HCT116 (cell line): ENCODE measurements around the gene PRKCH. TPM values are rescaled to one million over a fixed set of nuclear protein-coding genes. Genes with fewer than 3 reads are reported as not detected.
A peak's percentile ranks its signal among the peaks of the same experiment; 100 is the strongest.

Source experiments
- ATAC-seq: fragments of 200-7000 bp; cut with Tn5 transposase; 2 replicates; pipeline ENCODE4 v1.9.1; 2020; ENCODE audit warnings: mild to moderate bottlenecking, moderate library complexity
- BruUV-seq: library from RNA; stranded (reverse); fragments of 400-500 nt; replicated peaks from 2 replicates; lab custom pipeline; 2021; lab: Mats Ljungman, UMichigan
- CTCF ChIA-PET: fragments of 300-600 bp; sonication (Branson Sonifier 250); formaldehyde crosslinking; loops from one replicate; lab custom pipeline; 2021; ENCODE audit warnings: antibody characterized with exemption; lab: Charles Lee
- POLR2A ChIA-PET: fragments of 300-600, 350-600 bp; sonication (Branson Sonifier 250); formaldehyde crosslinking; loops from one replicate; lab custom pipeline; 2021; ENCODE audit warnings: antibody characterized with exemption; lab: Charles Lee
- RAD21 ChIA-PET, 2 experiments: fragments of 300-600 bp; sonication (Branson Sonifier 250); formaldehyde crosslinking; loops; one replicate each; lab custom pipeline; 2023; ENCODE audit warnings: low total read pairs in 2 of 2; ENCODE audit not compliant: uncharacterized antibody in 2 of 2, unreplicated experiment in 2 of 2, low non-redundant PET in 1 of 2; lab: Charles Lee
- DNase-seq: peaks from one replicate; pipeline ENCODE4 v3.0.0-alpha.2; 2010; ENCODE audit warnings: low read depth, low spot score
- H2AFZ ChIP-seq: fragments of 200-600 bp; shearing (Covaris generic), sonication (generic); 2 replicates; pipeline ENCODE4 v1.6.1; 2017; ENCODE audit warnings: low read depth, mixed run types, mixed read lengths, antibody characterized with exemption, low read length; ENCODE audit not compliant: poor library complexity, severe bottlenecking
- H3K27ac ChIP-seq: 2 replicates; pipeline ENCODE4 v1.5.1; 2012; ENCODE audit warnings: low read depth, low read length
- H3K27me3 ChIP-seq: fragments of 200-600 bp; sonication (generic); 2 replicates; pipeline ENCODE4 v1.6.1; 2016; ENCODE audit warnings: mixed run types, low read length, mixed read lengths; ENCODE audit not compliant: insufficient read depth
- H3K36me3 ChIP-seq, 2 experiments: fragments of 200-500 bp in 1 of 2; fragments of 200-600 bp in 1 of 2; sonication (Bioruptor generic) in 1 of 2; sonication (generic) in 1 of 2; 2 replicates each; pipeline versions ENCODE4 v1.5.1 to v1.6.1; 2014 to 2016; ENCODE audit warnings: low read length in 2 of 2, inconsistent platforms in 1 of 2, mixed read lengths in 1 of 2, mixed run types in 1 of 2; ENCODE audit not compliant: insufficient read depth in 2 of 2, control insufficient read depth in 1 of 2
- H3K4me1 ChIP-seq, 2 experiments: fragments of 200-600 bp in 1 of 2; sonication (generic) in 1 of 2; 2 replicates each; pipeline versions ENCODE4 v1.5.1 to v1.6.1; 2012 to 2017; ENCODE audit warnings: low read length in 2 of 2, inconsistent platforms in 1 of 2, mild to moderate bottlenecking in 1 of 2, mixed read lengths in 1 of 2, mixed run types in 1 of 2, moderate library complexity in 1 of 2; ENCODE audit not compliant: insufficient read depth in 2 of 2, control insufficient read depth in 1 of 2
- H3K4me2 ChIP-seq: fragments of 200-600 bp; sonication (generic); 2 replicates; pipeline ENCODE4 v1.6.1; 2017; ENCODE audit warnings: mixed run types, low read length, mixed read lengths
- H3K4me3 ChIP-seq, 2 experiments: fragments of 200-600 bp in 1 of 2; sonication (generic) in 1 of 2; replicated peaks in 1 of 2; 2 replicates each; pipeline ENCODE4 v1.5.1; 2011 to 2016; ENCODE audit warnings: low read length in 2 of 2, control low read depth in 1 of 2, low read depth in 1 of 2, mild to moderate bottlenecking in 1 of 2, mixed read lengths in 1 of 2, mixed run types in 1 of 2
- H3K79me2 ChIP-seq: fragments of 200-600 bp; sonication (generic); 2 replicates; pipeline ENCODE4 v1.6.1; 2017; ENCODE audit warnings: mild to moderate bottlenecking, mixed run types, low read length, moderate library complexity, mixed read lengths; ENCODE audit not compliant: insufficient read depth
- H3K9ac ChIP-seq: fragments of 200-600 bp; sonication (generic); 2 replicates; pipeline ENCODE4 v1.6.1; 2016; ENCODE audit warnings: low read length, mixed read lengths
- H3K9me2 ChIP-seq: fragments of 200-600 bp; sonication (generic), shearing (Covaris generic); 2 replicates; pipeline ENCODE4 v1.6.1; 2017; ENCODE audit warnings: mixed run types, mild to moderate bottlenecking, moderate library complexity; ENCODE audit not compliant: insufficient read depth
- H3K9me3 ChIP-seq, 2 experiments: fragments of 200-500 bp in 1 of 2; fragments of 200-600 bp in 1 of 2; sonication (Bioruptor generic) in 1 of 2; sonication (generic) in 1 of 2; 2 replicates each; pipeline ENCODE4 v1.6.1; 2014 to 2017; ENCODE audit warnings: low read length in 2 of 2, mixed read lengths in 2 of 2, inconsistent platforms in 1 of 2, low read depth in 1 of 2, mild to moderate bottlenecking in 1 of 2, mixed run types in 1 of 2, moderate library complexity in 1 of 2; ENCODE audit not compliant: control insufficient read depth in 1 of 2, insufficient read depth in 1 of 2
- H4K20me1 ChIP-seq: fragments of 200-600 bp; sonication (generic), shearing (Covaris generic); 2 replicates; pipeline ENCODE4 v1.6.1; 2017; ENCODE audit warnings: mixed run types, mild to moderate bottlenecking, moderate library complexity; ENCODE audit not compliant: insufficient read depth
- CBX3 ChIP-seq: IDR thresholded peaks from 2 replicates; pipeline ENCODE4 v1.6.1; 2012; ENCODE audit warnings: low read depth
- EGR1 ChIP-seq: IDR thresholded peaks from 2 replicates; pipeline ENCODE4 v1.6.1; 2012; ENCODE audit warnings: low read depth
- ELF1 ChIP-seq: IDR thresholded peaks from 2 replicates; pipeline ENCODE4 v1.6.1; 2012; ENCODE audit warnings: low read depth, borderline replicate concordance
- POLR2AphosphoS5 ChIP-seq: IDR thresholded peaks from 2 replicates; pipeline ENCODE4 v1.6.1; 2011; ENCODE audit warnings: mild to moderate bottlenecking, low read depth, low read length, moderate library complexity
- TCF7L2 ChIP-seq: IDR thresholded peaks from 2 replicates; pipeline ENCODE4 v1.7.0; 2011; ENCODE audit warnings: borderline replicate concordance, inconsistent platforms; ENCODE audit not compliant: insufficient read depth, insufficient read length; ENCODE audit errors: extremely low read depth
- YY1 ChIP-seq: IDR thresholded peaks from 2 replicates; pipeline ENCODE4 v1.6.1; 2011; ENCODE audit warnings: low read length, low read depth, moderate library complexity, mild to moderate bottlenecking; ENCODE audit not compliant: insufficient replicate concordance; ENCODE audit errors: extremely low read depth
- ZNF274 ChIP-seq: fragments of 200-500 bp; sonication (Bioruptor generic); IDR thresholded peaks from 2 replicates; pipeline ENCODE4 v1.6.1; 2014; ENCODE audit warnings: mild to moderate bottlenecking, low read depth, low read length, inconsistent platforms
- intact Hi-C: fragments of 100-400 bp; cut with micrococcal nuclease; formaldehyde crosslinking; loops from 2 replicates; pipeline ENCODE4 v1.10.0; 2022
- total RNA-seq: library from RNA; stranded (reverse); gene quantifications from one replicate; pipeline ENCODE4 v1.2.1, GENCODE V29; 2021; ENCODE audit not compliant: unreplicated experiment
- TF ChIP-seq, protein P1 (sequence below): IDR thresholded peaks from 2 replicates; pipeline ENCODE4 v1.6.1; 2012
- TF ChIP-seq, protein P2 (sequence below): IDR thresholded peaks from 2 replicates; pipeline ENCODE4 v1.6.1; 2012
- TF ChIP-seq, protein P3 (sequence below): IDR thresholded peaks from 2 replicates; pipeline ENCODE4 v1.6.1; 2011; ENCODE audit warnings: mild to moderate bottlenecking, low read length, moderate library complexity; ENCODE audit not compliant: insufficient replicate concordance; ENCODE audit errors: extremely low read depth
- TF ChIP-seq, protein P4 (sequence below): IDR thresholded peaks from 2 replicates; pipeline ENCODE4 v1.6.1; 2012; ENCODE audit warnings: low read depth

The PRKCH gene
- total RNA-seq, 1 experiment from 2014 or later, result 16.6 TPM

DNA sequence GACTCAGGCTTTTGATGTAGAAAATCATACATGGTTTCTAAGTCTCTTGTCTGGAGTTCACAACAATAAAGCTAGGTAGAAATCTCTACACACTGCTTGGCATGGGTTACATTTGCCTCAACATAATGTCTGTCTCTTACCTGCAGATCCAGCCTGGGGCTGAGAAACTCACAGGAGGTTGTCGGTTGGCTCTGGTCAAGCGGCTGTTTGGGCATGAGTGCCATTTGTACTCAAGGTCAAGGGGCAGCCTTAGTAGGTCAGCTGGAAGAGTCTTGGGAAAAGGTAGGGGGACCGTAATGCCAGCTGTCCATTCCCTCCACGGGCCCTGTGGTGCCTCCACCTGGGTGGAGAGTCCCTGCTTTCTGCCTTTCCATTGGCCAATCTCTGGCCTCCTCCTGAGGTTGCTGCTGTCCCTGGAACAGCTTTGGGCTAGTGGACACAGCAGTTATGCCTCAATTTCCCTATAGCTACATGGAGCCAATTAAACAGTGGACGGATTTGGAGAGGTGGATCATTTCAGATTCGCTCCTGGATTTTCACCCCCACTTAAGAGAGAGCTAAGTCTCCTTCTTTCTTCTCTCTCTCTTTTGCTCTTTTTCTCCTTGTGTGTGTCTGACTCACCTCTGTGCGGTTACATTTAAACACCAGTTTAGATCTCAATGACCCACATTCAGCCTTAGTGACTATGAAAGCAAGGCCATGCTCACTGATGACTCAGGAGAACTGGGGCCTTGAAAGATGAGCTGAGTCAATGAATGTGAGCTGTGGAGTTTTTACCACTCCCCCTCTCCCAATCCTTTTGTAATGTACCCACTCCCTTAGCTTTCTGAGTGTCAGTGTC, 241.2 kb downstream of the PRKCH start (continued):
- TF ChIP-seq POLR2AphosphoS5 (peak; percentile 60), ZNF274 (no peak), ELF1 (no peak)
- TF ChIP-seq, protein P1, sequence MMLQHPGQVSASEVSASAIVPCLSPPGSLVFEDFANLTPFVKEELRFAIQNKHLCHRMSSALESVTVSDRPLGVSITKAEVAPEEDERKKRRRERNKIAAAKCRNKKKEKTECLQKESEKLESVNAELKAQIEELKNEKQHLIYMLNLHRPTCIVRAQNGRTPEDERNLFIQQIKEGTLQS, result no peak

DNA sequence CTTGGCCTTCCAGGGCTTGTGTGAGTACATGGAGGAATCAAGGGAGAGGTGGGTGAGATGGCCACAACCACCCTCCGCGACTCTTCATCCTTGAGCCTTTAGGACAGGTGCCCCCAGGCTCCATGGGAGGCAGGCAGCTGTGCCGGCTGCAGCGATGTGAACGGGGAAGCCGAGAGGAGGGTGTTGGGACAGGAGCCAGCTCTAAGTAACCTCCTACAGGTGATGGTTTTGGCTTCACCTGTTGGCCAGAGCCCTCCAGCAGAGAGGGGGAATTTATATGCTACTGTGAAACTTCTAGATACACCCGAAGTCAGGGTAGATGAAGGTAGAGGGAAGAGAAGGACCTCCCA, 241.8 kb downstream of the PRKCH start:
- TSS peak; percentile 55 for BruUV-seq
- ChIA-PET POLR2A (interaction anchor here (0.7 to 5.2 kb wide), 21 partner anchors 9 to 274 kb away, joined by 3 to 41 read pairs (median 5); partner anchors contain the start of gene HIF1A), CTCF (interaction anchor here (0.7 to 1.3 kb wide), 4 partner anchors 85 to 274 kb away, joined by 3 to 4 read pairs (median 4); no protein-coding TSS in a partner anchor)

More for the DNA sequence above, 241.8 kb downstream of the PRKCH start:
- Histone ChIP-seq H3K9ac (peak overlapping the region; percentile 63), H3K27ac (peak overlapping the region; percentile 97), H3K9me3 (no peaks in the 10 kb centered on the region), H3K4me3 (peak overlapping the region; percentile 2 to 40; a peak in 3 of 4 replicates), H3K4me2 (peak overlapping the region; percentile 76), H3K36me3 (no peaks in the 10 kb centered on the region), H3K4me1 (peaks cover 95 to 97% of the 10 kb centered on the region in 2 experiments), H3K9me2 (no peaks in the 10 kb centered on the region), H2AFZ (no peak overlapping the region), H3K79me2 (no peaks in the 10 kb centered on the region), H4K20me1 (no peaks in the 10 kb centered on the region), H3K27me3 (no peaks in the 10 kb centered on the region)
- intact Hi-C loops, result loop anchor here (1.0 to 5.0 kb wide), 3 partner anchors 38 to 132 kb away; partner anchors contain the start of gene HIF1A
- no peak for DNase-seq
- TF ChIP-seq, protein P2, sequence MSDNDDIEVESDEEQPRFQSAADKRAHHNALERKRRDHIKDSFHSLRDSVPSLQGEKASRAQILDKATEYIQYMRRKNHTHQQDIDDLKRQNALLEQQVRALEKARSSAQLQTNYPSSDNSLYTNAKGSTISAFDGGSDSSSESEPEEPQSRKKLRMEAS, result no peak
- TF ChIP-seq POLR2AphosphoS5, result no peak
- TF ChIP-seq ELF1, result no peak
- TF ChIP-seq YY1, result no peak
- no peak for TF ChIP-seq CBX3
- TF ChIP-seq, protein P3, sequence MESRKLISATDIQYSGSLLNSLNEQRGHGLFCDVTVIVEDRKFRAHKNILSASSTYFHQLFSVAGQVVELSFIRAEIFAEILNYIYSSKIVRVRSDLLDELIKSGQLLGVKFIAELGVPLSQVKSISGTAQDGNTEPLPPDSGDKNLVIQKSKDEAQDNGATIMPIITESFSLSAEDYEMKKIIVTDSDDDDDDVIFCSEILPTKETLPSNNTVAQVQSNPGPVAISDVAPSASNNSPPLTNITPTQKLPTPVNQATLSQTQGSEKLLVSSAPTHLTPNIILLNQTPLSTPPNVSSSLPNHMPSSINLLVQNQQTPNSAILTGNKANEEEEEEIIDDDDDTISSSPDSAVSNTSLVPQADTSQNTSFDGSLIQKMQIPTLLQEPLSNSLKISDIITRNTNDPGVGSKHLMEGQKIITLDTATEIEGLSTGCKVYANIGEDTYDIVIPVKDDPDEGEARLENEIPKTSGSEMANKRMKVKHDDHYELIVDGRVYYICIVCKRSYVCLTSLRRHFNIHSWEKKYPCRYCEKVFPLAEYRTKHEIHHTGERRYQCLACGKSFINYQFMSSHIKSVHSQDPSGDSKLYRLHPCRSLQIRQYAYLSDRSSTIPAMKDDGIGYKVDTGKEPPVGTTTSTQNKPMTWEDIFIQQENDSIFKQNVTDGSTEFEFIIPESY, result no peak
- no peak for TF ChIP-seq TCF7L2
- TF ChIP-seq, protein P4, sequence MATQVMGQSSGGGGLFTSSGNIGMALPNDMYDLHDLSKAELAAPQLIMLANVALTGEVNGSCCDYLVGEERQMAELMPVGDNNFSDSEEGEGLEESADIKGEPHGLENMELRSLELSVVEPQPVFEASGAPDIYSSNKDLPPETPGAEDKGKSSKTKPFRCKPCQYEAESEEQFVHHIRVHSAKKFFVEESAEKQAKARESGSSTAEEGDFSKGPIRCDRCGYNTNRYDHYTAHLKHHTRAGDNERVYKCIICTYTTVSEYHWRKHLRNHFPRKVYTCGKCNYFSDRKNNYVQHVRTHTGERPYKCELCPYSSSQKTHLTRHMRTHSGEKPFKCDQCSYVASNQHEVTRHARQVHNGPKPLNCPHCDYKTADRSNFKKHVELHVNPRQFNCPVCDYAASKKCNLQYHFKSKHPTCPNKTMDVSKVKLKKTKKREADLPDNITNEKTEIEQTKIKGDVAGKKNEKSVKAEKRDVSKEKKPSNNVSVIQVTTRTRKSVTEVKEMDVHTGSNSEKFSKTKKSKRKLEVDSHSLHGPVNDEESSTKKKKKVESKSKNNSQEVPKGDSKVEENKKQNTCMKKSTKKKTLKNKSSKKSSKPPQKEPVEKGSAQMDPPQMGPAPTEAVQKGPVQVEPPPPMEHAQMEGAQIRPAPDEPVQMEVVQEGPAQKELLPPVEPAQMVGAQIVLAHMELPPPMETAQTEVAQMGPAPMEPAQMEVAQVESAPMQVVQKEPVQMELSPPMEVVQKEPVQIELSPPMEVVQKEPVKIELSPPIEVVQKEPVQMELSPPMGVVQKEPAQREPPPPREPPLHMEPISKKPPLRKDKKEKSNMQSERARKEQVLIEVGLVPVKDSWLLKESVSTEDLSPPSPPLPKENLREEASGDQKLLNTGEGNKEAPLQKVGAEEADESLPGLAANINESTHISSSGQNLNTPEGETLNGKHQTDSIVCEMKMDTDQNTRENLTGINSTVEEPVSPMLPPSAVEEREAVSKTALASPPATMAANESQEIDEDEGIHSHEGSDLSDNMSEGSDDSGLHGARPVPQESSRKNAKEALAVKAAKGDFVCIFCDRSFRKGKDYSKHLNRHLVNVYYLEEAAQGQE, result no peak
- TF ChIP-seq EGR1, result no peak
- RAD21 ChIA-PET, result interaction anchor here (0.8 to 1.5 kb wide), 3 partner anchors 26 to 199 kb away, joined by 3 to 5 read pairs (median 5); partner anchors contain the start of gene SNAPC1 (in 1 of the 2)
- peak; percentile 41 for ATAC-seq
